ENCODE data around the gene KCNE3. TPM values are rescaled to one million over a fixed set of nuclear protein-coding genes. Genes with fewer than 3 reads are reported as not detected.

The KCNE3 gene, protein sequence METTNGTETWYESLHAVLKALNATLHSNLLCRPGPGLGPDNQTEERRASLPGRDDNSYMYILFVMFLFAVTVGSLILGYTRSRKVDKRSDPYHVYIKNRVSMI
- total RNA-seq: 2.6 and 3.5 TPM in 2 replicates

GRCh38 chr11:74466916-74467885 is at the start of gene KCNE3:
Gene KCNE3 (minus strand): TSS chr11:74467549. CDS start chr11:74457563, 9,986 bp downstream.

DNA sequence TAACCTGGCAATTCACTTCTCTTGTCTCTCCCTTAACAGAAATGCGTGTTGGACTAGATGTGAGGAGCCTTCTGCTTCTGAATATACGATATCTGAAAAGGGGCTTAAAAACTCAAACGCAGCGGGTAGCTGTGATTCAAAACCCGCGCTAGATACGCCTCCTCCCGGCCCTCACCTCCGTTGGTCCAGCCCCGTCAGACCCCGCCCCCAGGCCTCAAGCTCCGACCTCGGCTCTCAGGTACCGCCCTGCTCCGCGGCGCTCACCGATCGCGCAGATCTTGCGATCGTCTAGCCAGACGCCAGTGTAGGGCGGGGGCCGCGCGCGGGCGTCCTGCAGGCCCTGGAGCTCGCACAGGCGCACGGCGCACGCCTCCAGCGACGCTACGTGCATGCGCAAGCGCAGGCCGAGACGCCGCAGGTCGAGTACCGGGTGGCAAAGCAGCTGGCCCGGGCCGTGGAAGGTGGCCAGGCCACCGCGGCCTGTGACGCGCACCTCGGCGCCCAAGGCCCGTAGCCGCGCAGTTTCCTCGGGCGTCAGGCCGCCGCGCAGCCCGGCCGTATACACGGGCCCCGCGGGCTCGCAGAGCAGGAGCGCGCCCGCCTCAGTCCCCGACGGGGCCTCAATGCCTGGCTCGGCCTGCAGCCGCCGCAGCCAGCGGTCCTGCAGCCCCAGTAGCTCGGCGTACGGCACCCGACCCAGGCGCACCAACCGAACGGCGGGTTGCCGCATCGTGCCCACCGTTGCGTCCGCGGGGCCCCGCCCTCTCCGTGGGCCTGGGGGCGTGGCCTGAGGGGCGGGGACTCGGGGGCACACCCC is 25.8 kb upstream of the KCNE3 start, which contains the start of gene LIPT2:
Gene LIPT2 (minus strand): TSS at position 751 of the 817 bp plus-strand sequence. CDS start 21 bp downstream, at position 730.

Other genes starting within 250 kb of the KCNE3 start
- gene P4HA3, start 155.9 kb downstream of the KCNE3 start, total RNA-seq: 36.9 and 39.1 TPM in 2 replicates
- gene PGM2L1, start 69.1 kb downstream of the KCNE3 start, total RNA-seq: 7.0 and 10.6 TPM in 2 replicates
- gene LIPT2, start 26.2 kb upstream of the KCNE3 start, total RNA-seq: 1.5 and 1.6 TPM in 2 replicates
- gene POLD3, start 125.0 kb upstream of the KCNE3 start, total RNA-seq: 7.7 and 9.7 TPM in 2 replicates